IMR-90 (cell line): ENCODE results near the gene MPRIP. TPM values are rescaled to one million over a fixed set of nuclear protein-coding genes. Genes with fewer than 3 reads are reported as not detected.
"Not testable (repeated sequence)": the region's sequence is repeated elsewhere in the genome, so short reads cannot be mapped to it uniquely, and the experiment has no call there.

Experiments used
- ATAC-seq: fragments of 200-7000 bp; cut with Tn5 transposase; 2 replicates; pipeline ENCODE4 v1.9.1; 2020; ENCODE audit warnings: low read depth, mild to moderate bottlenecking, moderate library complexity
- BruUV-seq: library from RNA; stranded (reverse); fragments of 400-500 nt; replicated peaks from 2 replicates; lab custom pipeline; 2021; lab: Mats Ljungman, UMichigan
- CTCF ChIA-PET: fragments of 300-600 bp; formaldehyde crosslinking; extraction: SDS; loops from one replicate; lab custom pipeline; 2021; ENCODE audit warnings: antibody characterized with exemption; lab: Yijun Ruan, JAX
- POLR2A ChIA-PET: fragments of 300-600 bp; sonication (Branson Sonifier 250); formaldehyde crosslinking; loops from one replicate; lab custom pipeline; 2022; ENCODE audit warnings: antibody characterized with exemption; ENCODE audit not compliant: unreplicated experiment; lab: Charles Lee
- DNase-seq: peaks from one replicate; pipeline ENCODE4 v3.0.0; 2013
- H2AFZ ChIP-seq: replicated peaks from 2 replicates; pipeline ENCODE3; 2013; ENCODE audit warnings: low read length, mild to moderate bottlenecking; ENCODE audit not compliant: poor library complexity
- H2AK5ac ChIP-seq: 2 replicates; pipeline ENCODE4 v1.6.1; 2013; ENCODE audit warnings: low read depth, low read length, inconsistent platforms
- H2AK9ac ChIP-seq: replicated peaks from 2 replicates; pipeline ENCODE3; 2013; ENCODE audit warnings: mild to moderate bottlenecking, low read depth, low read length, moderate library complexity; ENCODE audit not compliant: poor library complexity
- H2BK120ac ChIP-seq: 2 replicates; pipeline ENCODE4 v1.6.1; 2013; ENCODE audit warnings: low read depth, low read length, inconsistent platforms
- H2BK15ac ChIP-seq: 3 replicates; pipeline ENCODE4 v1.6.1; 2013; ENCODE audit warnings: low read depth, low read length, inconsistent platforms
- H2BK20ac ChIP-seq: 2 replicates; pipeline ENCODE4 v1.6.1; 2013; ENCODE audit warnings: low read depth, mild to moderate bottlenecking, inconsistent platforms, low read length, moderate library complexity
- H2BK5ac ChIP-seq: 2 replicates; pipeline ENCODE4 v1.6.1; 2013; ENCODE audit warnings: mild to moderate bottlenecking, low read depth, low read length, inconsistent platforms; ENCODE audit not compliant: poor library complexity, severe bottlenecking
- H3K14ac ChIP-seq: replicated peaks from 2 replicates; pipeline ENCODE4 v1.6.1; 2013; ENCODE audit warnings: low read depth, low read length, inconsistent platforms
- H3K18ac ChIP-seq: 2 replicates; pipeline ENCODE4 v1.6.1; 2013; ENCODE audit warnings: low read depth, low read length, control low read depth
- H3K23ac ChIP-seq: 2 replicates; pipeline ENCODE4 v1.6.1; 2013; ENCODE audit warnings: low read depth, low read length, inconsistent platforms
- H3K27ac ChIP-seq: 2 replicates; pipeline ENCODE4 v1.5.1; 2013; ENCODE audit warnings: mild to moderate bottlenecking, control low read depth, low read length; ENCODE audit not compliant: insufficient read depth
- H3K27me3 ChIP-seq: 2 replicates; pipeline ENCODE4 v1.6.1; 2013; ENCODE audit warnings: low read length; ENCODE audit not compliant: control insufficient read depth, insufficient read depth
- H3K36me3 ChIP-seq: 2 replicates; pipeline ENCODE4 v1.6.1; 2013; ENCODE audit warnings: low read length, mixed read lengths; ENCODE audit not compliant: control insufficient read depth, insufficient read depth
- H3K4ac ChIP-seq: 2 replicates; pipeline ENCODE4 v1.6.1; 2013; ENCODE audit warnings: low read depth, low read length, inconsistent platforms
- H3K4me1 ChIP-seq: 2 replicates; pipeline ENCODE4 v1.6.1; 2013; ENCODE audit warnings: low read length, mixed read lengths; ENCODE audit not compliant: control insufficient read depth, insufficient read depth
- H3K4me2 ChIP-seq: 2 replicates; pipeline ENCODE4 v1.6.1; 2013; ENCODE audit warnings: low read depth, mild to moderate bottlenecking, control low read depth, low read length, moderate library complexity
- H3K4me3 ChIP-seq: 2 replicates; pipeline ENCODE4 v1.5.1; 2013; ENCODE audit warnings: low read depth, mild to moderate bottlenecking, control low read depth, low read length, moderate library complexity; ENCODE audit not compliant: insufficient read depth
- H3K56ac ChIP-seq: 2 replicates; pipeline ENCODE4 v1.6.1; 2013; ENCODE audit warnings: low read length, inconsistent platforms; ENCODE audit not compliant: insufficient read depth; ENCODE audit errors: extremely low read depth
- H3K79me1 ChIP-seq, 2 experiments: 2 replicates each; pipeline ENCODE4 v1.6.1; 2013; ENCODE audit warnings: low read length in 2 of 2, inconsistent platforms in 1 of 2, low read depth in 1 of 2
- H3K9ac ChIP-seq: 2 replicates; pipeline ENCODE4 v1.6.1; 2013; ENCODE audit warnings: low read depth, low read length, control low read depth
- H3K9me1 ChIP-seq: 2 replicates; pipeline ENCODE4 v1.6.1; 2013; ENCODE audit warnings: low read length, inconsistent platforms; ENCODE audit not compliant: insufficient read depth
- H3K9me3 ChIP-seq: 2 replicates; pipeline ENCODE4 v1.6.1; 2013; ENCODE audit warnings: low read length; ENCODE audit not compliant: control insufficient read depth, insufficient read depth
- H4K20me1 ChIP-seq: 2 replicates; pipeline ENCODE4 v1.6.1; 2013; ENCODE audit warnings: low read length, inconsistent platforms; ENCODE audit not compliant: insufficient read depth
- H4K5ac ChIP-seq: 2 replicates; pipeline ENCODE4 v1.6.1; 2013; ENCODE audit warnings: mild to moderate bottlenecking, low read depth, low read length, control low read depth
- H4K8ac ChIP-seq, 2 experiments: 2 replicates each; pipeline ENCODE4 v1.6.1; 2013; ENCODE audit warnings: low read depth in 2 of 2, low read length in 2 of 2, control low read depth in 1 of 2, inconsistent platforms in 1 of 2
- H4K91ac ChIP-seq: 2 replicates; pipeline ENCODE4 v1.6.1; 2013; ENCODE audit warnings: low read depth, low read length, inconsistent platforms; ENCODE audit not compliant: insufficient read depth
- WGBS, 2 experiments: methylation state at CpG; one replicate each; pipeline versions ENCODE4 v1.1.5 to v1.1.7; 2013; ENCODE audit warnings: missing lambda C conversion rate in 2 of 2; ENCODE audit not compliant: insufficient read length in 1 of 2; ENCODE audit errors: extremely low coverage in 2 of 2; 5-methylcytosine and 5-hydroxymethylcytosine counted together
- dilution Hi-C: fragments of 300-500 bp; cut with HindIII; formaldehyde crosslinking; loops from one replicate; pipeline ENCODE4 v1.14.3; 2018; ENCODE audit warnings: low sequenced_read_pairs; ENCODE audit not compliant: unreplicated experiment
- in situ Hi-C: fragments of 300-500 bp; cut with MboI; formaldehyde crosslinking; loops from 3 replicates; pipeline ENCODE4 v1.14.3; 2019; ENCODE audit warnings: low sequenced_read_pairs, inconsistent platforms, mixed read lengths
- intact Hi-C: fragments of 100-400 bp; cut with micrococcal nuclease; formaldehyde crosslinking; loops from 2 replicates; pipeline ENCODE4 v1.10.0; 2022
- polyA plus RNA-seq, 3 experiments: library from polyadenylated mRNA; depleted of rRNA; stranded (reverse); fragments of >200 nt; gene quantifications; 2 replicates each; pipeline ENCODE4 v1.2.3, GENCODE V29; 2012; ENCODE audit warnings: low replicate concordance in 1 of 3
- total RNA-seq: library from RNA; depleted of rRNA; stranded (reverse); fragments of >200 nt; gene quantifications from 2 replicates; pipeline ENCODE4 v1.2.3, GENCODE V29; 2012

Gene MPRIP
- total and polyA plus RNA-seq, 2 of the 4 experiments (the other 2 are of a cell fraction), result 111 to 149 TPM

DNA sequence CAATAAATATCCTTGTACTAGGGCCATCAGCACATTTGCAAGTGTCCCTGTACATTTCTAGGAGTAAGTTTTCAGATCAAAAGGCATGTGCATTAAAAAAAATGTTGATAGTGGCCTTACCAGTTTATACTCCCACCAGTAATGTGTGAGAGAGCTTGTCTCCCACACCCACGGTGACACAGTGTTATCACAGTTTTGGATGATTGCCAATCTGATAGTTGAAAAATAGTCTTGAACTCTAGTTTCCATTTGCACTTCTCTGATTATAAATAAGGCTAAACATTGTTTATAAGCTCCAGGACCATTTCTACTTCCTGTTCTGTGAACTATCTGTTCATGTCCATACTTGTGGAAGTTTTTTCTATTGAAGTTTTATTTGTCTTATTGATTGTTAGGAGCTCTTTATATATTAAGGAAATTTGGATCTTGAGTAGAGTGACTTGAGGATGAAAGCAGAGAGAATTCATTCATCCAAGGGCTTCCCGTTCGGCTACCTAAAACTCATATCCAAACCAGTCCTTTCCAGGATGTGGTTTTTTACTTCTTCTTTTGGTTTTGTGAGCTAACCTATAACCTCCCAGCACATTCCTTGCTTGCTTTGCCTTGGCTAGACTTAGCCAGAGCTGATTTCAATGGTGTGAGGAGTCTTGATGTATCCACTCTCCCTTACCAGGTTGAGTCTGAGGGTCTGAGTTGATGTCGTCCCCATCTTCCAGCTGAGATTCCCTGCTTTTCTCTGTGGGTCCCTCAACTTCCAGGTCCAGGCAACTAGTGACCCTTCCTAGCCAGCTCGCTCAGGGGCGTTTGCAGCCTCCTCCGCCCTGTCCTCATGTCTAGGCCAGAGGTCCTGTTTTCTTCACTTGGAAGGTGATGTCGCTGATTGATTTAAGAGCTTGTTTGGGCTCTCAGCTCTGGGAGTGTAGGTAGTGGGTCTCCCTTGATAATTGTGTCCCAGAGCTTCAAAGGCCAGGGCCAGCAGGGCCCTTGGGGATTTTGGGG lies 25.8 kb upstream of the MPRIP start:
- intact Hi-C loops, H2BK120ac ChIP-seq, H4K8ac ChIP-seq, H3K4me3 ChIP-seq, H3K56ac ChIP-seq, POLR2A ChIA-PET, H3K27me3 ChIP-seq, dilution Hi-C loops, H3K4me1 ChIP-seq, H4K20me1 ChIP-seq, ATAC-seq, H3K18ac ChIP-seq, H4K91ac ChIP-seq, BruUV-seq, H3K14ac ChIP-seq, H2AFZ ChIP-seq, H3K36me3 ChIP-seq, H3K4me2 ChIP-seq, H2AK5ac ChIP-seq, DNase-seq, H3K9me3 ChIP-seq, H3K79me1 ChIP-seq, H3K9ac ChIP-seq, H3K4ac ChIP-seq, H2BK5ac ChIP-seq, H3K27ac ChIP-seq, H3K9me1 ChIP-seq, H2BK15ac ChIP-seq, H2AK9ac ChIP-seq, H3K23ac ChIP-seq, H2BK20ac ChIP-seq, H4K5ac ChIP-seq: not testable (repeated sequence)
- CTCF ChIA-PET, result interaction anchor here (0.6 kb wide), 1 partner anchor 250 kb away, joined by 3 read pairs; no protein-coding TSS in a partner anchor
- in situ Hi-C loops, result loop anchor here (25.0 kb wide), 1 partner anchor 621 kb away; no protein-coding TSS in a partner anchor
- WGBS, 2 experiments, result no CpG with 5 or more reads among the region's 8 CpGs
